Right ventricle myocardium superior (tissue), 1 donor: ENCODE data around the gene HMG20A. TPM values are rescaled to one million over a fixed set of nuclear protein-coding genes. Genes with fewer than 3 reads are reported as not detected.

Experiments used
- ATAC-seq: fragments of 200-7000 bp; cut with Tn5 transposase; one replicate; pipeline ENCODE4 v1.9.1; 2020; ENCODE audit warnings: mild to moderate bottlenecking; ENCODE audit not compliant: poor library complexity
- DNase-seq: peaks from one replicate; pipeline ENCODE4 v3.0.0-alpha.2; 2020
- intact Hi-C: fragments of 100-400 bp; cut with DNase I; formaldehyde crosslinking; loops from one replicate; pipeline ENCODE4 v1.11.2; 2022
- total RNA-seq: library from RNA; stranded (reverse); fragmentation: NEBNext Ultra II Directional; extraction: Animal tissue kit (Norgen Biotek cat#: 25700); gene quantifications from one replicate; pipeline ENCODE4 v1.2.1, GENCODE V29; 2021
- donor health status: DM: no; HTN: yes; CAD: no; lungs with severe emphysema.

HMG20A gene
- total RNA-seq, 1 donor from 2014 or later, result 28.8 TPM

- ATAC-seq (peak; percentile 24), DNase-seq (peak; percentile 56)
- intact Hi-C loops, result loop anchor here (10.0 kb wide), 1 partner anchor 234 kb away; no protein-coding TSS in a partner anchor
These were observed 1.5 kb upstream of the HMG20A start for GRCh38 chr15:77418966-77419835.

- intact Hi-C loops, result loop anchor here (5.0 to 10.0 kb wide), 2 partner anchors 77 to 235 kb away; no protein-coding TSS in a partner anchor
- DNase-seq, result peak; percentile 100
- ATAC-seq, result peak; percentile 97
These were observed 665 bp upstream of the HMG20A start, which contains the start of gene PEAK1 for GRCh38 chr15:77419836-77420609. TSS of gene PEAK1 (minus strand) at chr15:77420104. CDS start at chr15:77181926, 238,178 bp downstream.

- DNase-seq (no peak), ATAC-seq (no peak)
- intact Hi-C loops, result loop anchor here (5.0 kb wide), 1 partner anchor 76 kb away; no protein-coding TSS in a partner anchor
These were observed 647 bp downstream of the HMG20A start for GRCh38 chr15:77421370-77421700.

GRCh38 chr15:77425104-77425503 is 4.4 kb downstream of the HMG20A start:
- intact Hi-C loops, result no loop called here
- no peak for DNase-seq
- no peak for ATAC-seq

GRCh38 chr15:77426377-77426776 is 5.7 kb downstream of the HMG20A start:
- DNase-seq, result no peak
- intact Hi-C loops, result no loop called here

GRCh38 chr15:77426871-77427270 is 6.2 kb downstream of the HMG20A start:
- DNase-seq (no peak), ATAC-seq (no peak)
- intact Hi-C loops, result no loop called here

More at GRCh38 chr15:77426377-77426776, 5.7 kb downstream of the HMG20A start:
- ATAC-seq, result no peak

GRCh38 chr15:77430213-77430612 is 9.5 kb downstream of the HMG20A start:
- intact Hi-C loops, result no loop called here
- ATAC-seq (no peak), DNase-seq (no peak)

GRCh38 chr15:77430652-77431051 is 10.0 kb downstream of the HMG20A start:
- DNase-seq (no peak), ATAC-seq (no peak)
- intact Hi-C loops, result no loop called here

- intact Hi-C loops, result no loop called here
- ATAC-seq, result no peak
- DNase-seq, result no peak
These were observed 16.1 kb downstream of the HMG20A start for GRCh38 chr15:77436822-77437221.

GRCh38 chr15:77437264-77437663 is 16.6 kb downstream of the HMG20A start:
- ATAC-seq, result no peak

GRCh38 chr15:77440378-77440999 is 19.8 kb downstream of the HMG20A start:
- intact Hi-C loops, result no loop called here
- no peak for ATAC-seq
- DNase-seq, result no peak

More at GRCh38 chr15:77437264-77437663, 16.6 kb downstream of the HMG20A start:
- no peak for DNase-seq
- intact Hi-C loops, result no loop called here

- ATAC-seq (peak; percentile 53), DNase-seq (no peak)
- intact Hi-C loops, result no loop called here
These were observed 26.2 kb downstream of the HMG20A start for GRCh38 chr15:77446840-77447390.

GRCh38 chr15:77454265-77454664 is 33.6 kb downstream of the HMG20A start:
- intact Hi-C loops, result no loop called here
- ATAC-seq (no peak), DNase-seq (no peak)

- DNase-seq (no peak), ATAC-seq (no peak)
- intact Hi-C loops, result no loop called here
These were observed 34.3 kb downstream of the HMG20A start for GRCh38 chr15:77454951-77455350.

- peak; percentile 75 for ATAC-seq
- DNase-seq, result no peak
- intact Hi-C loops, result no loop called here
These were observed 35.1 kb downstream of the HMG20A start for GRCh38 chr15:77455696-77456321.

GRCh38 chr15:77456746-77457145 is 36.1 kb downstream of the HMG20A start:
- intact Hi-C loops, result no loop called here
- ATAC-seq, result no peak
- no peak for DNase-seq

- ATAC-seq, result no peak
- no peak for DNase-seq
- intact Hi-C loops, result no loop called here
These were observed 36.7 kb downstream of the HMG20A start for GRCh38 chr15:77457191-77457904.

- no peak for ATAC-seq
- intact Hi-C loops, result no loop called here
- no peak for DNase-seq
These were observed 37.2 kb downstream of the HMG20A start for GRCh38 chr15:77457905-77458265.
